GM12801 (cell line): ENCODE measurements around the gene R3HDML.

Experiments used
- TF ChIP-seq, protein P1 (sequence below): IDR thresholded peaks from one replicate; pipeline ENCODE4 v1.5.1; 2011; ENCODE audit warnings: control low read depth; ENCODE audit not compliant: insufficient read length; ENCODE audit errors: extremely low read depth

R3HDML gene

DNA sequence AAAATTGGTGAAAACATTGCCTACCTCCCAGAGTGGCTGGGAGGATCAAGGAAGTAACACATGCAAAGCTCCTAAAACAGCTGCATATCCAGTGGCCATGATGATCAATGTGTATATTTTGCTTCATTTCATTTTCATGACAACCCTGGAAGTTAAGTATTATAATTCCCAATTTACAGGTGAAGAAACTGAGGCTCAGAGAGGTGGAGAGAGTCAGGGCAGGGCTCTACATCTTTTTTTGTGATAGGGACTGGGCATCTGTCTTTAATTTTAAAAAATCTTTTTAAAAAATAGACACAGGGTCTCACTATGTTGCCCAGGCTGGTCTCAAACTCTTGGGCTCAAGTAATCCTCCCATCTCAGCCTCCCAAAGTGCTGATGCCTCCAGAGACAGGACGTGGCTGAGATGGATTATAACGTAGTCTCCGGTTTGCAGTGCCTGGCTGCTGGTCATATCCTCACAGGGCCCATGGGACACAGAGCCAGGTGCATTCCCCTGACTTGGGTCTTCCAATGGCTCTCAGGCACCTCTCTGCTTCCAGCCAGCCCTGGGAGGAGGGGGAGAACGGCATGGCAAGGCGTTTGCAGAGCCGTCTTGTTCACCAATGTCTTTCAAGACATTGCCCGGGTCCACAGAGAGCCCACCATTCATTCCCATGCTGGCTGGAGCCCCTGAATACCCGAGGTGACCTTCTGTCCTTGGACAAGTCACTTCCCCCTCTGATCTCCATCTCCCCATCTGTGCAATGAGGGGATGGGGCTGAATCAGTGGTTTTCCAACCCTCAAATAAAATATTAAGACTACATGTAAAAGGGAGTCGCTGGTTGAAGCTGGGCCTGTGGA, 57.0 kb downstream of the R3HDML start:
- TF ChIP-seq, protein P1, sequence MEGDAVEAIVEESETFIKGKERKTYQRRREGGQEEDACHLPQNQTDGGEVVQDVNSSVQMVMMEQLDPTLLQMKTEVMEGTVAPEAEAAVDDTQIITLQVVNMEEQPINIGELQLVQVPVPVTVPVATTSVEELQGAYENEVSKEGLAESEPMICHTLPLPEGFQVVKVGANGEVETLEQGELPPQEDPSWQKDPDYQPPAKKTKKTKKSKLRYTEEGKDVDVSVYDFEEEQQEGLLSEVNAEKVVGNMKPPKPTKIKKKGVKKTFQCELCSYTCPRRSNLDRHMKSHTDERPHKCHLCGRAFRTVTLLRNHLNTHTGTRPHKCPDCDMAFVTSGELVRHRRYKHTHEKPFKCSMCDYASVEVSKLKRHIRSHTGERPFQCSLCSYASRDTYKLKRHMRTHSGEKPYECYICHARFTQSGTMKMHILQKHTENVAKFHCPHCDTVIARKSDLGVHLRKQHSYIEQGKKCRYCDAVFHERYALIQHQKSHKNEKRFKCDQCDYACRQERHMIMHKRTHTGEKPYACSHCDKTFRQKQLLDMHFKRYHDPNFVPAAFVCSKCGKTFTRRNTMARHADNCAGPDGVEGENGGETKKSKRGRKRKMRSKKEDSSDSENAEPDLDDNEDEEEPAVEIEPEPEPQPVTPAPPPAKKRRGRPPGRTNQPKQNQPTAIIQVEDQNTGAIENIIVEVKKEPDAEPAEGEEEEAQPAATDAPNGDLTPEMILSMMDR, result no peak

DNA sequence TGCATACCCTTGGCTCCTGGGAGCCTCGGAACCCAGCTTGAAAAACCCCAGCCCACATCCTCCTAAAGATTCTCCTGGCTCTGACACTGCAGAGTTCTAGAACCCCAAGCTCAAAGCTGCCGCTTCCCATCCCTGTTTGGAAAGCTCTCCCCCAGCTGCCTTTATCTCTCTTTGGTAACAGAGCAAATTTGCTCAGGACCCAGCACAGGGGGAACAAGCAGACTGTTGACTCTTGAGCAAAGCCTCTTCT, 57.5 kb downstream of the R3HDML start:
- TF ChIP-seq, protein P1, result no peak

DNA sequence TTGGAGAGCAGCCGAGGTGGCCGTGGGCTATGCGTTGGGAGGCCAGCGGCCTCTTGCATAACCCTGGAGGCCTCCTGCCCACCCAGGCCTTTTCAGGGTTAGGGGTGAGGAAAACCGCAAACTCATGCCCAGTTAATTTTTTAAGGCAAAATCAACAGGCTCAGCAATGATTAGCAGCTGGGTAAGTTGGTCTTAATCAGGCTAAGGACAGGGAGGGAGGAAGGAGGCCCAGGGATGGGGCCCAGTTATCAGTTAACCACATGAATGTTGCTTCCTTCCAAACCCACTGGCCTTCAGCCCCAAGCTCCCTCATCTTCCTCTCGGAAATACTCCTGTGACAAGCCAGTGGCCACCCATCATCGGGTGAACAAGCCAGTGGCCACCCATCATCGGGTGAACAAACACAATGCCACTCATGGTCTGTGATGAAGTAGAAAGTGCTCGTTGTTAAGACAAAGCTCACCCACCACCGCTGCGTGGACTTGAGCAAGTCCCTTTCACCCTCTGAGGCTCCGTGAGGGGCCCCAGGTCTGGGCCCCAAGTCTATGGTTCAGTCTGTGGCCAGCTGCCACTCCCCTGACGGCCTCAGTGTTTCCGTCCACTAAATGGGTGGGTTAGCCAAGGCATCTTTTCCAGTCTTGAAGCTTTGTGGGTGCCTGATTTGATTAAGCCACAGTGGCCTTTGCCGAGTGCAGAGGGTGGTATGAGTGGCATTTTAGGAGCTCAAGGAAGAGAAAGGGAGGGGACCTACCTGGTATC, 58.0 kb downstream of the R3HDML start:
- TF ChIP-seq, protein P1, result no peak

DNA sequence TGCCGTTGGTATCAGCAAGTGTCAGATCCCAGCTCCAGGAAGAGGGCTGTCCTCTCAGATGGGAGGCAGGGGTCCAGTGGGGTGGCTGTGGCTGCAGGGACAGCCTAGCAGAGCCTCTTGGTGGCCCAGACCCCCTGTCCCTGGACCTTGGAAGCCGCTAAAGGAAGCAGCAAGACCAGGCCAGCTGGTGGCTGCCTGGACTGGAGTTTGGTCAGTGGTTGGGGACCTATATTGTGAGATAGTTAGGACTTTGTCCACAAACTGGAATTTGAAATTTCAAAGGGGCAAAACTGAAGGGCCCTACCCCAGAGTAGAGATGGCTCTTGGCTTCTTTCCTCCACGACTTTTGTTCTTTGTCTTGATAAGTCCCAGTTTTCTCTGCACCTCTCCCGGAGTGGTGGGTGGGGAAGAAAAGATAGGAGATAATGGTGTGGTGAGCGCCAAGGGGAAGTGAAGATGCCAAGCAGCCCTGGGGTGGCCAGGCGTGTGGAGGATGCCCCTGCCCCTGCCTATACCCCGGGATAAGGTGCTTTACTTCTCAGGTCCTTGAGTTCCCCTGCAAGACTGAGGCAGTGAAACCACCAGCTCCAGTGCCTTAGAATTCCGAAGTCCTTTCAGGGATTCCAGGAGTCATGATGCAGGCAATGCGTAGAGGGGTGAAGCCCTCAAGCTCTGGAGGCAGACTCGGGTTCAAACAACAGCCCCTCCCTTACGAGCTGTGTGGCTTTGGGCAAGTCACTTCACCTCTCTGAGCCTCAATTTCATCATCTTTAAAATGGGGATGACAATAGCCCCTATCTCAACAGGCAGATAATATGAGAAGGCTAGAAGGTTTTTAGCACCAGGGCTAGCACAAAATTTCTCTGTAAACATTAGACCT, 58.9 kb downstream of the R3HDML start:
- TF ChIP-seq, protein P1, result no peak

DNA sequence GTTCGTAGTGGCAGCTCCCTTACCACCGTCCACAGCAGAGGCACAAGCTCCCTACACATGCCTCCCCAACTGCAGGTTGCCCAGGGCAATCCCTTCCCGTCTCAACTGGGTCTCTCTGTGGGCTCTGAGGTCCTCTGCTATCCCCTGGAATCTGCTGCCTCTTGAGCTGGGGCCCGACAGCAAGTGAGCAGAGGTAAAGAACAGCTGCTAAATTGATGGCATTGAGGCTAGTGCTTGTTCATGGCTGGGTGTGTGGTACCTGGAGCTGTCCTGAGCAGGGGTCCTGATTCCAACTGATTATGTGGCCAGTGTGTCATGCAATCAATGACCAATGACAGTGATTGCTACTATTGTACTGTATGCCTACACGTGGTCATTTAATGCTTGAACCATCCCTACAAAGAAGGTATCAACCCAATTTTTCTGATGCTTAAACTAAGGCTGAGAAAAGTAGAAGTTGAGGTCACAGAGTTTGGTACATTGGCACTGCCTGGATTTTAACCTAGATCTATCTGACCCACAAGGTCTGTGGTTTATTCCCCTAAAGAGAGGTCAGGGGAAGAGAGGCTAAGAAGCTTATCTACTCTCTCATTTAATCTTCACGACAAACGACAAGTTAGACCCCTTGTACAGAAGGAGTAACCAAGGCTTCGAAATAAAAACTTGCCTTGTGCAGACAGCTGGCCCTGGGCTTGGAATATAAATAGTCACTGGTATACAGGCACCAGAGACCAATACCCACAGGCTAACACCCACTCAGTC, 59.7 kb downstream of the R3HDML start:
- TF ChIP-seq, protein P1, result no peak

DNA sequence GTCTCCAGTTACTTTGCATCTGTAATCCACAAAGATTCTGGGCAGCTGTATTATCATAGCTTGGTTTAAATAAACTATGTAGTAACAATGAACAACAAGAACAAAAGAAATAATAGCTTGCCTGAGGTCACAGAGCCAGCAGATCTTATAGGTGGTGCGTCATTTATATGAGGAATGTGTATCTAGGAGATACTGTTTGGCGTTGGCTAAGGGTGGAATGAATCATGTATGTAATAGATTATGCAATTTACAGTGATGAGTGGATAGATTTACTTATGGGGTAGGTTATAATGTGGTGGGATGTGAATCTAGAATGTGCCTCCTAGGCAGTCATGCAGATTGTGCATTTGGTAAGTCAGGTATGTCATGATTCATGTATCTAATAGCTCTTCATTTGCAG, 61.5 kb downstream of the R3HDML start:
- TF ChIP-seq, protein P1, result no peak
